Keratinocyte (primary cell): Measurements from ENCODE around the gene UXS1. TPM values are rescaled to one million over a fixed set of nuclear protein-coding genes. Genes with fewer than 3 reads are reported as not detected.

Experiments used
- DNase-seq: peaks from one replicate; pipeline ENCODE4 v3.0.0-alpha.2; 2011; ENCODE audit warnings: low read depth, missing footprints, low spot score
- FAIRE-seq: peaks from 2 replicates; lab custom pipeline; 2011; peaks lifted over from hg19 to GRCh38; lab: Jason Lieb, UNC
- H2AFZ ChIP-seq: 2 replicates; pipeline ENCODE4 v1.6.0; 2012; ENCODE audit warnings: low read length, control low read depth, inconsistent platforms; ENCODE audit not compliant: control insufficient read depth
- H3K27ac ChIP-seq: 2 replicates; pipeline ENCODE4 v1.5.1; 2011; ENCODE audit warnings: low read length; ENCODE audit not compliant: control insufficient read depth, insufficient read depth
- H3K27me3 ChIP-seq: 3 replicates; pipeline ENCODE4 v1.6.0; 2011; ENCODE audit warnings: low read length; ENCODE audit not compliant: control insufficient read depth, insufficient read depth; ENCODE audit errors: extremely low read depth
- H3K36me3 ChIP-seq, 2 experiments: 2 replicates in 1 of 2; 3 replicates in 1 of 2; pipeline ENCODE4 v1.5.1; 2011; ENCODE audit warnings: low read length in 2 of 2, mild to moderate bottlenecking in 1 of 2; ENCODE audit not compliant: control insufficient read depth in 2 of 2, insufficient read depth in 2 of 2; ENCODE audit errors: extremely low read depth in 1 of 2
- H3K4me1 ChIP-seq: 3 replicates; pipeline ENCODE4 v1.5.1; 2011; ENCODE audit warnings: low read length; ENCODE audit not compliant: control insufficient read depth, insufficient read depth; ENCODE audit errors: extremely low read depth
- H3K4me2 ChIP-seq: 3 replicates; pipeline ENCODE4 v1.6.0; 2011; ENCODE audit warnings: low read depth, low read length; ENCODE audit not compliant: control insufficient read depth, insufficient read depth; ENCODE audit errors: extremely low read depth
- H3K4me3 ChIP-seq, 3 experiments: fragments of 200-600 bp in 1 of 3; sonication (generic) in 1 of 3; 2 replicates in 2 of 3; 3 replicates in 1 of 3; pipeline ENCODE4 v1.5.1; 2011 to 2016; ENCODE audit warnings: low read length in 3 of 3, mild to moderate bottlenecking in 3 of 3, control low read depth in 2 of 3, inconsistent platforms in 1 of 3, low read depth in 1 of 3, mixed read lengths in 1 of 3, mixed run types in 1 of 3, moderate library complexity in 1 of 3; ENCODE audit not compliant: control insufficient read depth in 2 of 3, insufficient read depth in 2 of 3; ENCODE audit errors: extremely low read depth in 1 of 3
- H3K79me2 ChIP-seq: 2 replicates; pipeline ENCODE4 v1.6.0; 2012; ENCODE audit warnings: low read length; ENCODE audit not compliant: control insufficient read depth, insufficient read depth
- H3K9ac ChIP-seq: 3 replicates; pipeline ENCODE4 v1.6.0; 2011; ENCODE audit warnings: low read length; ENCODE audit not compliant: control insufficient read depth, insufficient read depth; ENCODE audit errors: extremely low read depth
- H3K9me1 ChIP-seq: 3 replicates; pipeline ENCODE4 v1.6.0; 2011; ENCODE audit warnings: low read length; ENCODE audit not compliant: control insufficient read depth, insufficient read depth; ENCODE audit errors: extremely low read depth
- H3K9me3 ChIP-seq: 2 replicates; pipeline ENCODE4 v1.5.1; 2012; ENCODE audit warnings: low read depth, low read length; ENCODE audit not compliant: control insufficient read depth
- H4K20me1 ChIP-seq: 3 replicates; pipeline ENCODE4 v1.6.0; 2011; ENCODE audit warnings: low read length; ENCODE audit not compliant: control insufficient read depth, insufficient read depth; ENCODE audit errors: extremely low read depth
- CTCF ChIP-seq, 3 experiments: IDR thresholded peaks in 1 of 3; conservative IDR thresholded peaks in 1 of 3; optimal IDR thresholded peaks in 1 of 3; 2 replicates in 2 of 3; 3 replicates in 1 of 3; pipeline versions ENCODE3 to v1.5.1; 2011; ENCODE audit warnings: low read length in 3 of 3, mild to moderate bottlenecking in 3 of 3, moderate library complexity in 2 of 3, control low read depth in 1 of 3, inconsistent platforms in 1 of 3; ENCODE audit not compliant: insufficient read depth in 2 of 3; ENCODE audit errors: extremely low read depth in 1 of 3
- EZH2 ChIP-seq: IDR thresholded peaks from one replicate; pipeline ENCODE4 v1.6.1; 2012; ENCODE audit warnings: inconsistent platforms, mild to moderate bottlenecking, low read length, moderate library complexity
- dilution Hi-C: fragments of 300-500 bp; cut with MboI; formaldehyde crosslinking; loops from one replicate; pipeline ENCODE4 v1.7.0; 2020; ENCODE audit warnings: low sequenced_read_pairs; ENCODE audit not compliant: extremely low pct_ligation_motif_present
- polyA plus RNA-seq, 5 experiments: library from polyadenylated mRNA; depleted of rRNA in 3 of 5; stranded (reverse) in 3 of 5; stranded (forward) in 1 of 5; unstranded in 1 of 5; fragments of >200 nt; gene quantifications; 1 replicate in 1 of 5; 2 replicates in 3 of 5; 3 replicates in 1 of 5; pipeline versions ENCODE4 v1.2.1 to v1.2.3, GENCODE V29; 2011 to 2012; ENCODE audit warnings: missing spikeins in 2 of 5, low read depth in 1 of 5, low replicate concordance in 1 of 5

UXS1 gene
- polyA plus RNA-seq, 1 donor (not counting 4 experiments of a cell fraction or from before 2014, with no cell fraction given), result 43.5 TPM

DNA sequence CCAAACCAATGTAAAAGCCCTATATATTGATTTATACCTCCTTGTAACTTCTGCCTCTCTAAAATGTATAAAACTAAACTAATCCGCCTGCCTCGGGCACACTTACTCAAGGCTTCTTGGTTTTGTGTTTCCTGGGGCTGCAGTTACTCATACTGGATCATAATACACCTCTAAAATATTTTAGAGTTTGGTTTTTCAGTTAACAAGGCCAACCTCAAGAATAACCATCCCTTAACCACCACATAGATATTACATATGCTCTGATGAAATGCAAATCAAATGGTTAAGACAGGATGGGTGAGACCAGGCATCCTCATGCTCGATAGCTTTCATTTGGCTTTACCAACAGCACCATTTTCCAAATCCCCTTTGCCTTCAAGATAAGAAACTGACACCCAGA, 46.4 kb downstream of the UXS1 start:
- Histone ChIP-seq H4K20me1 (no peaks in the 10 kb centered on the region), H3K4me3 (no peak overlapping the region), H2AFZ (no peak overlapping the region), H3K4me1 (peaks cover 18% of the 10 kb centered on the region), H3K4me2 (no peak overlapping the region), H3K27me3 (no peaks in the 10 kb centered on the region), H3K27ac (no peak overlapping the region), H3K9ac (no peak overlapping the region), H3K36me3 (peaks cover 5 to 9% of the 10 kb centered on the region in 2 experiments), H3K79me2 (no peaks in the 10 kb centered on the region), H3K9me1 (no peaks in the 10 kb centered on the region), H3K9me3 (no peaks in the 10 kb centered on the region)
- TF ChIP-seq CTCF (optimal IDR thresholded peaks at IDR 0.05 in 1 of 3, IDR thresholded peaks at IDR 0.05 in 1 of 3, conservative IDR thresholded peaks at IDR 0.05 in 1 of 3; ENCODE audit: extremely low read depth in 1 of 3, insufficient read depth in 2 of 3, low read length in 3 of 3) (no peak), EZH2 (no peak)
- FAIRE-seq (no peak), DNase-seq (no peak)
- dilution Hi-C loops, result no loop called here

DNA sequence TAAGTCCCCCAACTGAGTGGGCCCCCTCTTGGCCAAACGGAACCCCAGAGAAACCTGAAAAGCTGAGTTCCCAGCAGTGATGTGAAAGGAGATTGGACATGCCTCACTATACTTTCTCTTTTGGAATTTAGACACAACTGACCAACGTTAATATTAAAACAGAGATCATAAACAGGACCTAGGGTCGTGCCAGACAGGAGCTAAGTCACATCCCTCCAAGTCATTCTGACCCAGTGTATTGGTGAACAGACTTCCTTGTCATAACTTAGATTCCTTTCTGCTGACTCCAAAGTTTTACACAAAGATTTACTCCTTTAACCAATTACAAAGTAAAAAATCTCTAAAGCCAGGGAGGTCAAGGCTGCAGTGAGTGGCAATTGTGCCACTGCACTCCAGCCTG, 46.9 kb downstream of the UXS1 start:
- H3K36me3 ChIP-seq, result peaks cover 5 to 9% of the 10 kb centered on the region in 2 experiments
- dilution Hi-C loops, result no loop called here
- no peak overlapping the region for H3K27ac ChIP-seq
- DNase-seq (no peak), FAIRE-seq (peak; percentile 17)
- no peak overlapping the region for H2AFZ ChIP-seq
- H3K27me3 ChIP-seq, result no peaks in the 10 kb centered on the region
- H3K4me3 ChIP-seq, result no peak overlapping the region
- H3K79me2 ChIP-seq, result no peaks in the 10 kb centered on the region
- H3K4me2 ChIP-seq, result no peak overlapping the region
- H3K9ac ChIP-seq, result no peak overlapping the region
- TF ChIP-seq CTCF (optimal IDR thresholded peaks at IDR 0.05 in 1 of 3, IDR thresholded peaks at IDR 0.05 in 1 of 3, conservative IDR thresholded peaks at IDR 0.05 in 1 of 3; ENCODE audit: extremely low read depth in 1 of 3, insufficient read depth in 2 of 3, low read length in 3 of 3), result no peak
- TF ChIP-seq EZH2, result no peak
- no peaks in the 10 kb centered on the region for H4K20me1 ChIP-seq
- no peaks in the 10 kb centered on the region for H3K9me1 ChIP-seq
- peaks cover 18% of the 10 kb centered on the region for H3K4me1 ChIP-seq
- H3K9me3 ChIP-seq, result no peaks in the 10 kb centered on the region
